Eye (tissue), 1 donor: ENCODE data around the gene FOXA3.

Experiments
- DNase-seq: peaks from one replicate; pipeline ENCODE4 v3.0.0-alpha.2; 2015

The FOXA3 gene

GRCh38 chr19:45897261-45897812 lies 33.2 kb downstream of the FOXA3 start:
- DNase-seq, result no peak

DNA sequence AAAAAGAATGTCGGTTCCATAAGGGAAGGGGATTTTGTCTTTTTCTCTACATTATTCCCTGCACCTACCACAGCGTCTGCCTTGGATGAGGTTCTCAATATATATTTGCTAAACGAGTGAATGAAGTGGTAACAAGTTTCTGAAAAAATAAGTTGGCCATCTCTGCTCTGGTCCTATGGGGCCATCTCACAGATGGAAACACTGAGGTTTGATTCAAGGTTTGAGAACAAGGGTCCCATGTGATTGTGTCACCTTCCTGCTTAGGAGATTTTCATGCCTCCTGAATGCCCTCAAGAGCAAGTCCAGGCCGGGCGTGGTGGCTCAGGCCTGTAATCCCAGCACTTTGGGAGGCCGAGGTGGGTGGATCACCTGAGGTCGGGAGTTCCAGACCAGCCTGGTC lies 35.1 kb downstream of the FOXA3 start:
- no peak for DNase-seq

- no peak for DNase-seq
Measured at GRCh38 chr19:45899919-45900589, 35.9 kb downstream of the FOXA3 start.

GRCh38 chr19:45900738-45901431 lies 36.8 kb downstream of the FOXA3 start:
- DNase-seq, result peak; percentile 12

DNA sequence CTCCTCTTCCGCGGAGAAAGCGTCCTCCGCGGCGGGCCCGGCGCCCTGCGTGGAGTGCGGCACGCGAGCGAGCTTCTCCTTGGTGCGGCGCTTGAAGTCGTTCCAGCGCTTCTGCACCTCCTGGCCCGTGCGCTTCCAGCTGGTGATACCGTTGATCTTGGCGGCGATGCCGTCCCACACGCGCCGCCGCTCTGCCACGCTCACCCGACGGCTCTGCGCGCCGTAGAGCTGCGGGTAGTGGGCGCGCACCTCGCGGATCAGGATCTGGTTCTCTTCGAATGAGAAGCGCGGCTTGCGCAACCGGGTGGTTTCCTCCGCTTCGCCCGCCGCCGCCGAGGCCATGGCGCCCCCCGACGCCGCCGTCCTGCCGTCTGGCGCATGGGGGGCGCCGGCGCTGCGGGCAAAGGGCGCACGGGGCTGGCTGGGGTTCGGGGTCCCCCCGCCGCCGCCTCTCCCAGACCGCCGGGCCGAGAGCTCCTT lies 37.3 kb downstream of the FOXA3 start:
- peak; percentile 42 for DNase-seq

DNA sequence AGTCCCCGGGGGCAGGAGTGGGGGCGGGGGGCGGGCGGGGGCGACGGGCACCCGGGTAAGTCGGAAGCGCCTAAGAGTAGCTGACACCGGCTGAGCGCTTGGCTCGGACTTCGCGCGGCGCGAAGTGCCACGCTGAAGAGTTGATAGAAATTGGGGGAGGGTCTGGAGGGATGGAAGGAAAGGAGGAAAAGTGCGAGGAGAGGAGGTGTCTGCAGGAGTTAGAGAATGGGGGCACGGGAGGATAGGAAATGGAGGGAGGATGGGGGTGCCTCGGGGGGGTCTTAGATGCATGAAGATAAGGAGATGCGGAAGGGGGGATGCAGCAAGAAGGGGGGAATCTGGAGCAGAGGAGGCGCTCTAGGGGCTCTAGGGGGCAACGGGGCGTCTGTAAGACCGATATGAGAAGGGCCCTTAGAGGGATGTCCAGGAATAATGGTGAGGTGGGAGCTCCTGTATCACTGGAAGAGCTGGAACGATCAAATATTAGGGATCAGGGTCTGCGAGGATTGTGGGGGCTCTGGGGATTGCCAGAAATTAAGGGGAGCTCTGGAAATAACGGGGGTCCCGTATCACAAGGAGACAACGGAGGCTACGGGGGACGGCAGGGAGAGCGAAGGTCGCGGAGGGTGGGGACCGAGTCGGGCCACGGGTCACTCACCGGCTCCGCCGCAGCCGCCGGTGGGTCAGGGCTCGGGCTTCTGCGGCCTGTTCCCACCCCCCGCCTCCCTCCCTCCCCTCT lies 38.0 kb downstream of the FOXA3 start, which contains the start of gene MYPOP:
Gene MYPOP, minus strand, starts transcription at position 702 of the 739 bp plus-strand sequence. CDS start 840 bp downstream, outside the sequence.
- DNase-seq, result peak; percentile 68

GRCh38 chr19:45902651-45903625 lies 38.8 kb downstream of the FOXA3 start:
- DNase-seq, result peak; percentile 100

- no peak for DNase-seq
Measured at GRCh38 chr19:45905011-45905410, 40.9 kb downstream of the FOXA3 start.

DNA sequence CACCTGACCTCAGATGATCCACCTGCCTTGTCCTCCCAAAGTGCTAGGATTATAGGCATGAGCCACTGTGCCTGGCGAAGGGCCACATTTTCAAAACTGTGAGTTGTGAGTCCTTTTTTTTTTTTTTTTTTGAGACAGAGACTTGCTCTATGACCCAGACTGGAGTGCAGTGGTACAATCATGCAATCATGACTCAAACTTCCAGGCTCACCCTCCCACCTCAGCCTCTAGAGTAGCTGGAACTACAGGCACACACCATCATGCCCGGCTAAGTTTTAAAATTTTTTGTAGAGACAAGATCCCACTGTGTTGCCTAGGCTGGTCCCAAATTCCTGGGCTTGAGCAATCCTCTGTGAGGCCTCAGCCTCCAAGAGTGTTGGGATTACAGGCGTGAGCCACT lies 42.1 kb downstream of the FOXA3 start:
- DNase-seq, result no peak

- DNase-seq, result no peak
Measured at GRCh38 chr19:45908956-45909355, 44.8 kb downstream of the FOXA3 start.

GRCh38 chr19:45911291-45911690 lies 47.2 kb downstream of the FOXA3 start:
- no peak for DNase-seq

DNA sequence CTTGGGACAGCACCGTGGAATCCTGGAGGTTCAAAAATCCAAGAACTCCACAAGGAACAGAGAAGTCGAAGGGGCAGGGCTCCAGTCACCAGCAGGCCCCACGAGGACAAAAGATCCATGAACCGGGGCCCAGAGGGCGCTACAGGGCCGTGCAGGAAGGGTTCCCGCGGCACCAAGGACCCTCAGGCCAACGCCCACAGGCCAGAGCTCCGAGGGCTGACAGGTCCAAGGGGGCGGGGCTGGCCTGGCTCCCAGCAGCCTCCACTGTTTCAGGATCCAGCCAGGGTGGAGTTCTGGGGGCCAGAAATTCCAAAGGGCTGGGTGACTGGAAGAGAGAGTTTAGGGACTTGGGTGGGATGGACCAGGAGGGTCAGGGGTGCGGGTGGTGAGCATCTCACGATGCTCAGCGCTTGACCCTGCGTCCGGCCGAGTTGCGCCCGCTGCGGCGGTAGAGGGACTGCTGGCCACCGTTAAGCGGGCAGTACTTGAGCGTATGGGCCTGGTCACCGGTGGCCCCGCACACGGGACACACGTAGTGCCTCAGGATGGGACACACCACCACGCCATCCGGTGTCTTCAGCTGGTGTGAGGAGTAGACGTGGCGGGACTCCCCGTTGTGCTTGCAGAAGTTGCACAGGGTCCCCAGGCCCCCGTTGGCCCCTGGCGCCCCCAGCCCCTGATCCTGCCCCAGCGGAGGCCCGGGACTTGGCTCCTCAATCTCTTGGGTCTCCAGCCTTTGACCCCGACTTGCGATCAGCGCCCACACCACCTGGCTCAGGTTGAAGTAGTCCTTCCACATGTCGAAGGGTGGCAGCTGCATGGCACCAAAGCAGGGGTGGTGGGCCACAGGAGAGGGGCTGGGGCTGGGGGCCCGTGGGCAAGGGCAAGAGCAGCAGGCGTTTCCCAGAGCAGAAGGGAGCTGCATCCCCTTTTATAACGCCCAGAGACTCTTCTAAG lies 50.0 kb downstream of the FOXA3 start, which contains the start of gene NANOS2:
Gene NANOS2, minus strand, starts transcription at position 905 of the 957 bp plus-strand sequence. Its CDS starts 85 bp downstream, at position 820.
- DNase-seq, result peak; percentile 80

DNA sequence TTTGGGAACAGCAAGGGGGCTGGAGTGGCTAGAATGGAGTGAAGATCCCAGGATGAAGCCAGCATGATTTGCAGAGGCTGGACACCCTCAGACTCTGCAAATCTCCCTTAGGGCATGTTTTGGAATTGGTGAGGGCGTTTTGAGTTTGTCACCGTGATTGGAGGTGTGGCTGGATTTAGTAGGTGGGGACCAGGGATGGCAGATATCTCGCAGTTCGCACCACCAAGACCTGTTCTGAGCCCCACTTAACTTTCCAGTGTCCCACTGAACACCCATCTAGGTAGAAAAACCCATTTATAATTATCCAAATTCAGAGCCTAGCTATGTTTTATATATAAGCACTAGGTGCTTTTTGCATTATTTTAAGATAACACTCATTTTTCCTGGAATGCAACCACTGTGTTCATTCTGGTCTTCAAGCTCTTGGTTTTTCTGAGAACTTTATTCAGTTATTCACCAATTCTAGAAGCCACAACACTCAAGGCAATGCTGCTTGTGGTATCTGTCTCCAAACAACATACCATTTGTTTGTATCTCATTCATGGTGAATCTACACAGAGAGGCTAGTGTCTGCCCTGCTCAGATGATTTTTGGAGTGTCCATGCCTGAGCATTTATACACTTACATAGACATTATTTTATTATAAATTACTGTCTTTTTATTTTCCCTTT lies 53.4 kb downstream of the FOXA3 start:
- no peak for DNase-seq

- no peak for DNase-seq
Measured at GRCh38 chr19:45918721-45919120, 54.6 kb downstream of the FOXA3 start.

DNA sequence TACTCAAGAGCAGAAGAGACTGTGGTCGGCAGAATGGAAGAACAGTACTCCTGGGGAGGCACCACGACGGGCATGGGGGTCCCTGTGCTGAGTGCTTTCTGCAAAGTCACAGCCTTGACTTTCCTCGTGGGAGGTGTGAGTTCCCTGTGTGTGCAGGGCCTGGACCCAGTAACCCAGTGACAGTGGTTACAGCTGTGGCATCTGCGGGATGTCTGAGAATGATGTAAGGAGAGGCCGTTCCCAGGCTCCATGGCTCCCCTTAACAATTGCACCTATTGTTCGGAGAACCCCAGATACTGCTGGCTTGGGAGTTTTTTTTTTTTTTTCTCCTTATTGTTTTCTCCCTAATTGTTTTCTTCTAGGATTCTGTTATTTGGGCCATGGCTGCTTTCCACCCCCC lies 55.6 kb downstream of the FOXA3 start:
- DNase-seq, result no peak

GRCh38 chr19:45920458-45920857 lies 56.3 kb downstream of the FOXA3 start:
- no peak for DNase-seq

GRCh38 chr19:45922281-45922680 lies 58.2 kb downstream of the FOXA3 start:
- DNase-seq, result no peak
